Immature natural killer cell (primary cell): ENCODE results near the gene INO80C. TPM values are rescaled to one million over a fixed set of nuclear protein-coding genes. Genes with fewer than 3 reads are reported as not detected.

Experiments
- DNase-seq, 3 donors: peaks; one replicate each; pipeline ENCODE4 v3.0.0; 2022; ENCODE audit warnings: mixed read lengths in 1 of 3
- H3K27ac Mint-ChIP-seq, 6 donors: one replicate each; pipeline ENCODE4 v1.8.0; 2020; ENCODE audit warnings: mixed read lengths in 6 of 6, mild to moderate bottlenecking in 5 of 6, inconsistent platforms in 4 of 6, moderate library complexity in 3 of 6
- H3K27me3 Mint-ChIP-seq, 3 donors: one replicate each; pipeline ENCODE4 v1.8.0; 2020 to 2021; ENCODE audit warnings: low read depth in 3 of 3, mild to moderate bottlenecking in 3 of 3, mixed read lengths in 3 of 3, moderate library complexity in 3 of 3, inconsistent platforms in 1 of 3
- H3K36me3 Mint-ChIP-seq, 3 donors: one replicate each; pipeline ENCODE4 v1.8.0; 2020; ENCODE audit warnings: mixed read lengths in 3 of 3, inconsistent platforms in 2 of 3, mild to moderate bottlenecking in 2 of 3
- H3K4me1 Mint-ChIP-seq, 2 donors: one replicate each; pipeline ENCODE4 v1.8.0; 2020; ENCODE audit warnings: inconsistent platforms in 2 of 2, mild to moderate bottlenecking in 2 of 2, mixed read lengths in 2 of 2, moderate library complexity in 1 of 2
- H3K4me3 Mint-ChIP-seq, 5 donors: one replicate each; pipeline ENCODE4 v1.8.0; 2020; ENCODE audit warnings: mild to moderate bottlenecking in 5 of 5, mixed read lengths in 5 of 5, inconsistent platforms in 3 of 5, moderate library complexity in 3 of 5
- H3K9me3 Mint-ChIP-seq, 6 donors: one replicate each; pipeline ENCODE4 v1.8.0; 2020; ENCODE audit warnings: mild to moderate bottlenecking in 6 of 6, mixed read lengths in 6 of 6, inconsistent platforms in 4 of 6, moderate library complexity in 3 of 6
- polyA plus RNA-seq, 3 donors: library from polyadenylated mRNA; unstranded; fragments of 300-500 nt; fragmentation: Illumina TruSeq; gene quantifications; one replicate each; pipeline ENCODE4 v1.2.3, GENCODE V29; 2021

The INO80C gene
- polyA plus RNA-seq, 3 donors from 2014 or later, result 12.7 to 28.6 (median 24.6) TPM

DNA sequence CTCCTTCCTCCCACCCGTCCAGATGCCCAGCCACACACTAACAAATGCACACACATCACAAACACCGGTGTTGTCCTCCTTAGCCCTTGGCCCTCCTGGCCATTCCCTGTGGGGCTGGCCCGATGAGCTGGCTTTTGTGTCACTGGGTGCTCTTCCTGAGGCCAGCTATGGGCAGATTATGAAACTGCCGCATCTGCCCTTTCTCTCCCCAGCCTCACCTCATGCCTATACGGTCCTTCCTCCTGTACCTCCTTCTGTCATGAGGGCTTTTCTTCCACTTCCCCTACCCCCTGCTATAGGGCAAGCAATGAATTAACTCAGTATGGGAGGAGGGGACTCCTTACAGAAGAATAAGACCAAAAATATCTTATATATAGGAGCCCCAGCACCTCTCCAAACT lies 10.3 kb upstream of the INO80C start:
- H3K36me3 Mint-ChIP-seq, result no peaks in the 10 kb centered on the region
- no peak overlapping the region for H3K27ac Mint-ChIP-seq

DNA sequence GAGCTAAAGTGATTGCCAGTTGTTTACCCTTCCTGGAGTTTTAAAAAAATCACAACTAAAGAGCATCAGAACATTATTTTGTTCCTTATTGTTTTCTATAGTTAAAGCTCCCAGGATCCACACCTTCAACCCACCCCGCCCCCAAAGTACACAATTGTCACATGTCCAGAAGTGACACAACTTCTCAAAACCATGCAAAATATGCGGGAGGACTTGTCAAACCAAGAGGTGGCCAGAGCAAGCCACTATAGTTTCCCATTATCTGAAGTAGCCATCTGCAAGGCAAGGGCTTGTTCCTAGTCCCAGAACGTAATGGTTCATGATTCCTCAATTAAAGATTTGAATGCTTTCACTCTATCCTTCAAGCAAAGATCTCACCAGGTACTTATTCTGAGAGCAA lies 9.9 kb upstream of the INO80C start:
- H3K4me3 Mint-ChIP-seq, result no peak overlapping the region
- DNase-seq, result no peak
- H3K27ac Mint-ChIP-seq, result no peak overlapping the region
- H3K4me1 Mint-ChIP-seq, result no peaks in the 10 kb centered on the region
- H3K27me3 Mint-ChIP-seq, result peaks cover 2 to 5% (median 3%) of the 10 kb centered on the region in 3 donors
- no peaks in the 10 kb centered on the region for H3K9me3 Mint-ChIP-seq
- H3K36me3 Mint-ChIP-seq, result no peaks in the 10 kb centered on the region

More for the DNA sequence above, 10.3 kb upstream of the INO80C start:
- H3K4me3 Mint-ChIP-seq, result no peak overlapping the region
- no peaks in the 10 kb centered on the region for H3K9me3 Mint-ChIP-seq
- DNase-seq, result no peak
- H3K27me3 Mint-ChIP-seq, result peaks cover 2 to 5% (median 3%) of the 10 kb centered on the region in 3 donors
- H3K4me1 Mint-ChIP-seq, result no peaks in the 10 kb centered on the region

DNA sequence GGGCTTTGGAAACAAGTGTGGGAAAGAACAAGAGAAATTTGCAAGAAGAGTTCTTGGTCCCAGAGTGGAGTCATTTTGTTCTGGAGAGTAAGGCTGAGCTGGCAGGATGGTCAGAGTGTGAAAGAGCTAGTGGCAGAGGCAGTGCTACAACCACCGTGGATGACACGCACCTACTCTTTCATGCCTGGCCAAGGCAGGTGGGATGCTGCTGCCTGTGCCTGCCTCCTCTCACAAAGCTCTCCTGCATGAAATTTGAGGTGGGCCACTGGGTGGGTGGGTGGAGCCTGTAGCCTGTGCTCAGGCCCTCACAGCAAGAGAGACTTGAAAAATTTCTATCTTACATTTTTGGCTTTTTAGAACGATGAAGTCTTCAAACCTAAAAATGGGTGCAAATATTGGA lies 9.4 kb upstream of the INO80C start:
- H3K4me1 Mint-ChIP-seq, result no peaks in the 10 kb centered on the region

DNA sequence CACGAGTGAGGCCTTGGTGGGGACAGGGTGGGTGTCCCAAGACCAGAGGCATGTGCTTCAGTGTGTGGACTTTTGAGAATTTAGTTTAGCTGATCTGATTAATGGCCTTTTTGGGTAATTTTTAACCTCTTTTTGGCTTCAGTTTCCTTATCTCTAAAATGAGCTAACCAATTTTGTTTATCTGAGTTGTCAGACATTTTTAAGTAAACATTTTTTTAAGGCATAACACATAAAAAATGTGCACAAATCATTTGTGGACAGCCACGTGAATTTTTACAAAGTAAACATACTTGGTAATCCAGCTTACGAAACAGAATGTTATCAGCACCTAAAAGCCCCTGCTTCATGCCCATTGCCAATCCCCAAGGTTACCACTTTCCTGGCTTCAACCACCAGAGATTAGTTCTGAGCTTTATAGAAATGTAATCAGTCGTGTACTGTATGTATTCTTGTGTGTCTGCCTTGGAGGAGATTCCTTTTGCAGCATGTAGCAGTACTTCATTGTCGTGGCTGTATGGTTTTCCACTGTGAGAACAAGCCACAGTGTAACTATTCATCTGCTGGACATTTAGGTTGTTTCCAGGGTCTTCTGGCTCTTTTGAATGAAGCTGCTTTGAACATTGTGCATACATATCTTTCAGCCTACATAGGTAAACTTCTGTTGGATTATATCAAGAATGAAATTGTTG lies 8.4 kb upstream of the INO80C start:
- no peak overlapping the region for H3K27ac Mint-ChIP-seq
- no peaks in the 10 kb centered on the region for H3K9me3 Mint-ChIP-seq
- no peaks in the 10 kb centered on the region for H3K36me3 Mint-ChIP-seq
- no peak overlapping the region for H3K4me3 Mint-ChIP-seq
- no peaks in the 10 kb centered on the region for H3K4me1 Mint-ChIP-seq
- no peak for DNase-seq
- peaks cover 2 to 6% (median 5%) of the 10 kb centered on the region in 3 donors for H3K27me3 Mint-ChIP-seq

More for the DNA sequence above, 9.4 kb upstream of the INO80C start:
- no peak overlapping the region for H3K4me3 Mint-ChIP-seq
- DNase-seq, result no peak
- no peaks in the 10 kb centered on the region for H3K36me3 Mint-ChIP-seq
- H3K27ac Mint-ChIP-seq, result no peak overlapping the region
- H3K9me3 Mint-ChIP-seq, result no peaks in the 10 kb centered on the region
- peaks cover 2 to 5% (median 4%) of the 10 kb centered on the region in 3 donors for H3K27me3 Mint-ChIP-seq

DNA sequence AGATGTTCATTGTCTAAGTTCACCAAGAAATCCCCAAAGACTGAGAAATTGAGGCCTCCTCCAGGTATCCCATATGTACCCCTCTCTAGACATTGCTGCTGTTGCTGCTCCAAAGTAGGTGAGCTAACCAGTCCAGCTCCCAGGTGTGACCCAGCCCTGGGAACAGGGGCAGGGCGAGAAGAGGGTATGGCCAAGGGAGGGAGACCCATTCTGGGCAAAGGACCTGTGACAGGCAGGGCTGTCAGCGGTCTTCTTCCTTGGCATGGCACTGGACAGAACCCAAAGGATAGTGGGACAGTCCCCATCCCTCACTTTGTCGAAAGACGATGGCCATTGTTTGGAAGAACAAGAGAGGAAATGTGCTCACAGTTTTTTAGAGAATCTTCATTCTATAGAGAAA lies 7.2 kb upstream of the INO80C start:
- no peak for DNase-seq
- Mint-ChIP-seq H3K4me3 (no peak overlapping the region), H3K36me3 (no peaks in the 10 kb centered on the region), H3K9me3 (no peaks in the 10 kb centered on the region), H3K27me3 (peaks cover 1 to 6% (median 5%) of the 10 kb centered on the region in 3 donors), H3K27ac (no peak overlapping the region), H3K4me1 (no peaks in the 10 kb centered on the region)

DNA sequence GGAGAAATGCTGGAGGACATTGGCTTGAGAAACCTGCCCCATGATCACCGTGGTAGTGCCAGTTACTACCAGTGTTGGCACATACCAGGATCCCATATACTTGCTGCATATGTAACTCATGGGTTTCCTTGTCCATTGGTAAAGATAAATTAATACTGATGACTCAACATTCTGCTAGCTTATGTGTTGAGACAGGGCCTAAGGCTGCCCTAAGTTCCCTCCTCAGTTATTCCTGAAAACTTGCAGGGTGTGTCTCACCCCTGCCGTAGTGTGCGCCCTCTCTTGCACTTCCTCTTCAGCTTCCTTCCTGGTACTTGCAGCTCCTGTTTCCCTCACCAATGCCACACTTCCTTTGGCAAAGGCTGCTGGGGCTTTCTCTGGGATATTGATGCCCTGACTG lies 4.3 kb upstream of the INO80C start:
- Mint-ChIP-seq H3K36me3 (no peaks in the 10 kb centered on the region), H3K9me3 (no peaks in the 10 kb centered on the region), H3K27me3 (peaks cover 11 to 14% (median 12%) of the 10 kb centered on the region in 3 donors), H3K27ac (no peak overlapping the region), H3K4me3 (no peak overlapping the region), H3K4me1 (peaks cover 9 to 11% of the 10 kb centered on the region in 2 donors)
- no peak for DNase-seq

DNA sequence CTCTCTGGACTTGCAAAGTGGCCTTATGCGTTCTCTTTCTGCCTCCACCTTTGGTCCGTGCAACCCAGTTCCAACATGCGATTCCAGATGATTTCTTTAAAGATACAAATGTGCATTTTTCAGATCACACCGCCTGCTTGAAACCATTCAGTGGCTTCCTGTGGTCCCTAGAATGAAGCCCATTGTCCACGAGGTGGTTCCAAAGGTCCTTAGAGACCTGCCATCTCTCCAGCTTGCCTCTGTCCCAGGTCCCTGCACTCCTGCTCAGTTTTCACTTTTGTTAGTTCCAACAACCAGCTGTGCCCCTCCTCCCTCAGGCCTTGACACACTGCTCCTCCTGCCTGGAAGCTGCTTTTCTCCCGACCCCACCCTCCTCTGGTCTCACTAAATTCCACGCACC lies 3.6 kb upstream of the INO80C start:
- Mint-ChIP-seq H3K36me3 (no peaks in the 10 kb centered on the region), H3K4me3 (peak overlapping the region in 1 of 5 donors; percentile 3), H3K27ac (peak overlapping the region in 1 of 6 donors; percentile 5), H3K27me3 (peaks cover 12 to 15% (median 12%) of the 10 kb centered on the region in 3 donors), H3K4me1 (peaks cover 16 to 18% of the 10 kb centered on the region in 2 donors), H3K9me3 (no peaks in the 10 kb centered on the region)
- DNase-seq, result no peak

DNA sequence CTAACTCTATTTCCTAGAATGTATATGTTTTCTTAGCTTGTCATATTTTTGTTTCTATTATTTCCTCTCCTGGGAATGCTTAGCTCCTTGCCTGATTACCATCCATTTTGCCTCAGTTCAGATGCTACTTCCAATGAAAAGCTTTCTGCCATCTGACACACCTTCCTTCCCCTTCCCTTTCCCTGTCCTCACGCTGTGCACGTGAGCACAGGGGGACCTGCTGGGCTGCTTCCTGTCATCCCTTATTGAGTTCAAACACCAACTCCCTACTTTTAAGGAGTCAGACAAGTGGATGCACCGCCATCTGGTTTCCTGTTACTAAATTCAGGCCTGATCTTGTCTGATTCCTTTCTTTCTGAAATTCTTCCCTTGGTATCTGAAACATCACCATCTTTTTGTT lies 2.4 kb upstream of the INO80C start:
- Mint-ChIP-seq H3K4me3 (no peak overlapping the region), H3K27me3 (peaks cover 10 to 13% (median 12%) of the 10 kb centered on the region in 3 donors), H3K4me1 (peaks cover 21 to 28% of the 10 kb centered on the region in 2 donors), H3K9me3 (no peaks in the 10 kb centered on the region), H3K27ac (peak overlapping the region in 1 of 6 donors; percentile 46), H3K36me3 (no peaks in the 10 kb centered on the region)
- DNase-seq, result no peak

DNA sequence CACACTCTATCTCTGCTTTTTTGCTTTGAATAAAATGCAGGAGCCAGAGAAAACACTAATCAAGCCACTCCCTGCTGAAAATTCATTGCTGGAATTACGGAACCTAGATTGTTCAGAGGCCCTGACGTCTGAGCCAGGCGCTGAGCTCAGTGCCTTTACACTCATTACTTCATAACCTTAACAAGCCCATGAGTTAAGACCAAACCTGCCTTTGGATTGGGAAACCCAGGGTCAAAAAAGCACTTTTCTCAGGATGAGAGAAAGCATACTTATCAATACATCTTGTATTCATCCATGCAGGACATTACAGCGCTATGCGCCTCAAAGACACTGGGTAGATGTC lies 762 bp downstream of the INO80C start:
- no peaks in the 10 kb centered on the region for H3K36me3 Mint-ChIP-seq
- peak overlapping the region; percentile 95 to 99 (median 99) for H3K4me3 Mint-ChIP-seq
- DNase-seq, result no peak
- H3K4me1 Mint-ChIP-seq, result peaks cover 21 to 28% of the 10 kb centered on the region in 2 donors
- no peaks in the 10 kb centered on the region for H3K9me3 Mint-ChIP-seq
- peak overlapping the region; percentile 94 to 100 (median 100) for H3K27ac Mint-ChIP-seq
- peaks cover 6 to 12% (median 10%) of the 10 kb centered on the region in 3 donors for H3K27me3 Mint-ChIP-seq

DNA sequence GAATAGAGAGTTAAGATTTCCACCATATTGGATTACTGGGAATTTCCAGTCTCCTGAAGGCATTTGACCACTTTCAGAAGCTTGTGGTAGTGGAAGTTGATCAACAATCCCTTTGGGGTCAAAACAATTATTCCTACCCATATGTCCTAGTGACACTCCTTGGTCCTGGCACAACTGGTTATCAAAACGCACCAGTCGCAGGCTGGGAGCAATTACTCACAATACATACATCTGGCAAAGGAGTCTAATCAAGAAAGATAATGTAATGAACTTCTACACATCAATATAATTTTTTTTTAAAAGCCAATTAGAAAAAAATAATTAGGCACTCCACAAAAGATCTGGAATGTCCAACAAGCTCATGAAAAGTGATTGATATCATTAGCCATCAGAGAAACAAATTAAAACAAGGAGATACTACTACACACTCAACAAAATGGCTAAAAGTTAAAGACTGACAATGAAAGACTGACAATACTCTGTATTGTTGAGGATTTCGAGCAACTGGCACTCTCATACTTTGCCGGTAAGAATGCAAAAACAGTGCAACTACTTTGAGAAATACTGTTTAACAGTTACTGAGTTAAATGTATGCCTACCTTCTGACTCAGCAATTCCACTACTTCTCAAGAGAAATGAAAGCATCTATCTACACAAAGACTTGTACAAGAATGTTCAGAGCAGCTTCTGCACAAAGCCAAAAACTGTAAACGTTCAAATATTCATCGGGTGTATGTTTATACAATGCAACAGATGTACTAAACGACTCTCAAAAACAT lies 2.0 kb downstream of the INO80C start:
- Mint-ChIP-seq H3K27ac (no peak overlapping the region), H3K27me3 (peaks cover 6 to 11% (median 10%) of the 10 kb centered on the region in 3 donors), H3K36me3 (no peaks in the 10 kb centered on the region), H3K9me3 (no peaks in the 10 kb centered on the region), H3K4me3 (peak overlapping the region in 2 of 5 donors; percentile 23 to 99), H3K4me1 (peaks cover 21 to 28% of the 10 kb centered on the region in 2 donors)
- no peak for DNase-seq

DNA sequence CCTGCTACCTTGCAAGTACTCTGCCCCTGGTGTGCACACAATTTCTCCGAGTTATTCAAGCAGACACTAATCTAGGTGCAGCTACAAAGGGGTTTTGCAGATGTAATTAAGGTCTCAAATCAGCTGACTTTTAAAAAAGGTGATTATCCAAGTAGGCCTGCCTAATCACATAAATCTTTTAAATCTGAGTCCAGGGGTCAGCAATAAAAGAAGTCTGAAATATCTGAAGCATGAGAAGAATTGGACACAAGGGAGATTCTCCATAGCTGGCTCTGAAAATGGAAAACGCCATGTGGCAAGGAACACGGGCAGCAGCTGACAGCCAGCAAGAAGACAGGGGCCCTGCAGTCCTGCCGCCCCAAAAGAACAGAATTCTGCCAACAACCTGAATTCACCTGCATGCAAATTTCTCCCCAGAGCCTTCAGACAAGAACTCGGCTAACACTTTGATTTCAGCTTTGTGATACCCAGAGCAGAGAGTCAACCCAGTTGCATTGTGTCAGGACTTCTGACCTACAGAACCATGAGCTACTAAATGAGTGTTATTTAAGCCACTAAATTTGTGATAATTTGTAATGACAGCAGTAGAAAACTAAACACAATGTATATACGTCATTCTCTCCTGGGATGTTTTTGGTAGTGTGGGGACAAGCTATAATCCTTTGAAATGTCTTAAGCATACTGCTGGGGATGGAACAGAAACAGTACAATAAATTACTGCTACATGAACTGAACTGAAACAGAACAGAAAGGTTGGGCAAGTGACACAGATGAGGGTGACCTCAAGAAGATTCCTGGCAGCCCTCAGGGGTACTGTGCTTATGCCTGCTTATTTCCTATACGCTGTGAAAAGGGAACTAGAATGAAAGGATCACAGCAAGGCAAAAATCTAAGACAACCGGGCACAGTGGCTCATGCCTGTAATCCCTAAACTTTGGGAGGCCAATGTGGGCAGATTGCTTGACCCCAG lies 3.2 kb downstream of the INO80C start:
- peaks cover 21 to 28% of the 10 kb centered on the region in 2 donors for H3K4me1 Mint-ChIP-seq
- H3K27ac Mint-ChIP-seq, result no peak overlapping the region
- DNase-seq, result no peak
- no peaks in the 10 kb centered on the region for H3K9me3 Mint-ChIP-seq
- peak overlapping the region in 1 of 5 donors; percentile 41 for H3K4me3 Mint-ChIP-seq
- peaks cover 6 to 12% (median 10%) of the 10 kb centered on the region in 3 donors for H3K27me3 Mint-ChIP-seq
- no peaks in the 10 kb centered on the region for H3K36me3 Mint-ChIP-seq

DNA sequence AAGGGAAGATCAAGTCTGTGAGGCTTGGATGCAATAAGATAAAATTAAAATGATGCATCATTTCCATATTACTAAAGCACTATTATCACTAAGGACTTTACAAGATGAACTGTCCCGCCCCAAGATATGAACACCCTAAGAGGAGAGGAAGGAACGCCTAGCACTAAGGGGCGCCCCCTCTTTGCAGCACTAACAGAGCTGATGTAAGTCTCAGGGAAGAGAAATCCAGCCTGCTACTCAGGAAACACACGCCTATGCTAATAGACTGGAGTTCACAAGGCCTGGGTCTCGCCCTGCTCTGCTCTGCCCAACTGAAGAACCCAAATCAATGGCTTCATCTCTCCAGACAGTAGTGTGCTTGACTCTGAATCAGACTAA lies 6.1 kb downstream of the INO80C start:
- Mint-ChIP-seq H3K27ac (no peak overlapping the region), H3K4me3 (no peak overlapping the region), H3K9me3 (no peaks in the 10 kb centered on the region), H3K27me3 (peaks cover 0 to 1% (median 0%) of the 10 kb centered on the region in 3 donors), H3K4me1 (peaks cover 8 to 13% of the 10 kb centered on the region in 2 donors), H3K36me3 (peaks cover 0 to 7% (median 3%) of the 10 kb centered on the region in 3 donors)
- no peak for DNase-seq

DNA sequence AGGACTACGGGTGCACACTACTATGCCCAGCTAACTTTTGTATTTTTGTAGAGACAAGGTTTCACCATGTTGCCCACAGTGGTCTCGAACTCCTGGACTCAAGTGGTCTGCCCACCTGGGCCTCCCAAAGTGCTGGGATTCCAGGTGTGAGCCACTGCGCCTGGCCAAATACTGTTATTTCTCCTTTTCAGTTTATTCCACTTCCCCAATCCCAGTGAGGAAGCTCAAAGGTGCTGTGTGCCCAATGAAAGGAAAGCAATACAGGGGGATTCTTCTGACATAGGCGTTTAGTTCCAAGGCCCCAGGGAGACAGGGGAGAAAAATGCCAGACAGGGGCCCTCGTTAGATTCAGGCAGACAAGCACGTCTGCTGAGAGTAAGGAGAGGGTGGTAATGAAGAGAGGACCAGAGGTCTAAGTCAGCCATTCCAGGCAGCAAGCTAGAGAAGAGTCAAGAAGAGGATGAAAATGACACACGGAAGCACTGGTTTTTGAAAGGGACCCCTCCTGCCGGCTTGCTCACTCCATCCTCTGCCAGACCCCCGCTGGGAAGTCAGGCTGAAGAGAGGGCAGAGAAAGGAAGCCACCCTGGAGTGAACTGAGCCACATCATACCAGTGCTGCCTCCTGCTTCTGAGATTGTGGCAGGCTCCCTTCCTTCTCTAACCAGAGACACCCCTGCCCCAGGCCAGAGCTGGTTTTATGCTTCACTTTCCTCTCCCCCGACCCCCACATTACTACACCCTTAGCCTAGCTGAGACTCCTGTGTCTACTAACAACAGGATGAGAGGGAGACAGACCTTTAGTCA lies 6.7 kb downstream of the INO80C start:
- Mint-ChIP-seq H3K9me3 (no peaks in the 10 kb centered on the region), H3K4me3 (no peak overlapping the region), H3K36me3 (peaks cover 0 to 7% (median 3%) of the 10 kb centered on the region in 3 donors), H3K27ac (no peak overlapping the region), H3K27me3 (peaks cover 0 to 1% (median 0%) of the 10 kb centered on the region in 3 donors), H3K4me1 (peaks cover 3 to 7% of the 10 kb centered on the region in 2 donors)
- no peak for DNase-seq
